Measurements from ENCODE around the gene ZNF697.

GRCh38 chr1:119582801-119583200 is 65.3 kb downstream of the ZNF697 start:
- TF ChIP-seq CTCF (IDR thresholded peaks at IDR 0.05) (peak in 4 of 6 experiments; percentile 3 to 44 (median 38)), POLR2A (IDR thresholded peaks at IDR 0.05) (no peak)

Data from thyroid gland (tissue), 4 donors.